Fibroblast of upper back skin (primary cell): ENCODE measurements around the gene SLC15A4.
"Not testable (repeated sequence)": the region's sequence is repeated elsewhere in the genome, so short reads cannot be mapped to it uniquely, and the experiment has no call there.

ENCODE experiments used
- DNase-seq: peaks from one replicate; pipeline ENCODE4 v3.0.0-alpha.2; 2013

Gene SLC15A4

DNA sequence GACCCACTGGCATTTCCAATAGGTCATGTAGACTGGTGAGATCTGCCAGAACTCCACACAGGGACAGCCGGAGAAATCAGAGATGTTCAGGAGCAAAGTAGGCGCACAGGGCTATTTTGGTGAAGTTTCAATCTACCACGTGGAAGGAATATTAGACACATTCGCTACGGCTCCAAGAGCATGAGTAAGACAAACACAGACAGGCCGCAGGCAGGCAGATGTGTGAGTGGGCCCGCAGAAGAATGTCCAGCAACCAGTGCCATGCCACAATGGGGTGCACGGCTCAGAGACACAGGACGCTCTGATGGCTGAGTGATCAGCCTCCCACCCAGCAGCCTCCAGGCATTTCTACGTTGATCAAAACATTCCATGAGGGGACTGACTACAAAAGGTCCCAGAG lies 10.4 kb downstream of the SLC15A4 start:
- DNase-seq = no peak

- no peak for DNase-seq
These were observed 12.0 kb downstream of the SLC15A4 start for GRCh38 chr12:128811806-128812205.

GRCh38 chr12:128810182-128811127 lies 13.3 kb downstream of the SLC15A4 start:
- DNase-seq = peak; percentile 22

- no peak for DNase-seq
These were observed 15.1 kb downstream of the SLC15A4 start for GRCh38 chr12:128808651-128809050.

DNA sequence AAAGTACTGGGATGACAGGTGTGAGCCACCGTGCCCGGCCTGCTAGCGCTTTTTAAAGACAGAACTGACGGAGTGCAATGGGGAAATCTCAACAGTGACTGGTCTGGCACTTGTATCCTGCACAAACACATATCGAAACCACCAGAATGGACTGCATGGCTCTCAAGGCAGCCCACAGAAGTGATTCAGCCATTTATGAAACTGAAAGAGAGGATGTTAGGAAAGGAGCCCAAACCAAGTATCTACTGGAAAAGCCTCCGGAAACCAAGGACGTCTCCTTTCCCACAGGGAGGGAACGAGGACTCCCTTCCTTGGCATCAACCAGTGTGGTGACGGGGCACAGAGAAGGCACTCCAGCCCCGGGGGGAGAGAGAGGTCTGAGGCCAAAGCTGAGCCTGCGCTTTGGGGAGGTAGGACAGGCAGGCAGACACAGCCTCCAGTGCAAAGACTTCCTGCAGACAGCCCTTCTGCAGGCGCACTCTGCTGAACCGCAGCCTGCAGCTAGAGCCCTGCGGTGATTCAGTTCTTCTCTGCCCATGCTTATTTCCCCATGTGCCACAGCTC lies 16.5 kb downstream of the SLC15A4 start:
- DNase-seq = no peak

DNA sequence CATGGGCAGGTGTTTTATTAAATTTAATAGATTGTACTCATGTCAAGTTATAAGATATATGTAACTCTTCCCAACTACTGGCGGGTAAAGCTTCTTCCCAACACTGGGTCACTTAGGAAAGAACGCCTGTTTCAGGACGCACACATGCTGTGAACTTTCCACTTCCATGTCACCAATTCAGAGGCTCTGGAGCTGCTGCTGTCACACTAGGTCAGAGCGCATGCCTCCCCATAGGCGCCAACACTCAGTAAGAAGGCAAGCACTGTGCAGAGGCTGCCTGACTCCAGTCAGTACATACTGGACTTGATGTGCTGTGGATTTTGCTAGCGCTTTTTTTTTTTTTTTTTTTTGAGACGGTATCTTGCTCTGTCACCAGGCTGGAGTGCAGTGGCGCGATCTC lies 17.2 kb downstream of the SLC15A4 start:
- no peak for DNase-seq

DNA sequence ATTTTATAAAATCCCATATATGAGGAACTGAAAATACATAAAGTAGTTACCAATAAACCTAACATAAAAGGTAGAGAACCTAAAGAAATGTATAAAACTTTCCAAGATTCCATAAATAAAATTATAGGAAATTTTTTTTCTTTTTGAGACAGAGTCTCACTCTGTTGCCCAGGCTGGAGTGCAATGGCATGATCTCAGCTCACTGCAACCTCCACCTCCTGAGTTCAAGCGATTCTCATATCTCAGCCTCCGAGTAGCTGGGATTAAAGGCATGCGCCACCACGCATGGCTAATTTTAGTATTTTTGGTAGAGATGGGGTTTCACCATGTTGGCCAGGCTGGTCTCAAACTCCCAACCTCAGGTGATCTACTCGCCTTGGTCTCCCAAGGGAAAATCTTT lies 18.4 kb downstream of the SLC15A4 start:
- not testable (repeated sequence) for DNase-seq

GRCh38 chr12:128804762-128805161 lies 19.0 kb downstream of the SLC15A4 start:
- DNase-seq = no peak

DNA sequence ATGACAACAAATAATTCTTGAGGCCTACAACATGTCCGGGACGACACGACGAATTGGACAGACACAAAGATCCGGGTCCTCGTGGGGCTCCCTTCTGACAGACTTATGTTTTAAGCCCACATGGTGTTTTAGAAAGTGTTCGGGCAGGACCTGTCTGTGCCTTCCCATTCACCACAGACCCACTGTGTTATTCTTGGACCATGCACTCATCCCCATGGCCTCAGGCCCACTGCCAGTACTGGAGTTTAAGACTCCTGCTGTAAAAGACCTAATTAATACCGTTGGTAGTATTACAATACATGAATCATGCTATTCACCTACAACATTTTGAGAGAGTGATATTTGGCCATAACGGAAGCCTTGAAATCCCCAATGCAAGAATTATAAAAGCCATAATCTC lies 20.0 kb downstream of the SLC15A4 start:
- no peak for DNase-seq

DNA sequence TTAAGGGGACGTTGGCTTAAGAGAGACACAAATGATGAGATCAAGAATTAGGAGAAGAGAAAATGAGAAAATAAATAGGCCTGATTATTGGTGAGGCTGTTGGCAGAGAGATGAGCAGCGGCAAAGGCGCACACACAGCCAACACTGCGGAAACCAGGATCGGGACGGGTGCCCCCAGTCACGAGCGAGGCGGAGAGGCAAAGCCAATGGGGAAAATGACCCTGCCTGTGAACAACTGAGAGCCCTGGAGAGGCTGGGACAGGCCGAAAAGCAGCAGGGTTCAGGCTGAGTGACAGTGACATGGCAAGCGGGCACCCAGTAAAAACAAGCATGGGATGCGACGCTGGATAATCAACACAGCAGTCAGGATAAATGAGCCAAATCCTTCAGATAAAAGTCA lies 21.0 kb downstream of the SLC15A4 start:
- no peak for DNase-seq

GRCh38 chr12:128801879-128802391 lies 21.8 kb downstream of the SLC15A4 start:
- DNase-seq = peak; percentile 58

- no peak for DNase-seq
These were observed 23.2 kb downstream of the SLC15A4 start for GRCh38 chr12:128800606-128801005.

DNA sequence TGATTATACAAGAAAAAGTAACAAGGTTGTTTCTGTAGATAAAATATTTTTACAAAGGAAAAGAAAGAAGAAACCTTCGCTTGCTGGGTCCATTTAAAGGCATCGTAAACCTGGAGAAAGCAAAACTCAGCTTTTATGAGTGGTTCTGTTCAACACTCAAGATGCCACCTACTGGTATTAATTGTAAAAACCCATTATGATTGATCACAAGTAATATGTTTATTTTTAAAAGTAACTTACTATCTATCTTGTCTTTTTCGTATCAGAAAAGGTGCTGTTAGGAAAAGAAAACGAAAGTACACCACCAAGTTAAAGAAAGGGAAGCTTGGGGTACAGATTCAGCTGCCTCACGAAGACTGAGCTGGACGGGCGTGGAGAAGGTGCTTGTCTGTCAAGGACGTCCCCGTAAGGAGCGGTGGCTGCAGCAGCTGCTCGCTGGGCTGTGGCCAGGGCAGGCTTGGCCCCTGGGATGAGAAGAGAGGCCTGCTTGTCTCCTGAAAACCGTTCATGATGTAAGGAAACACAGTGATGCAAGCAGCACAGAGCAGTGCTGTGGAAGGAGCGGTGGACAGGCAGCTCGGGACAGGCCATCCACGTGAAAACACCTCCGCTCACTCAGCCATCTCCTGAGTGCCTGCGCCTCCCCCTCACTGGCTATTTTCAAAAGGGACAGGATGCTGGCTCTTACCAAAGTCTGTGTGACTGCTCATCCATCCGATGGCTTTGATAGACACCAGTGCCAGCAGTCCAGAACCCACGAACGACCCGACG lies 25.0 kb downstream of the SLC15A4 start:
- DNase-seq = no peak

DNA sequence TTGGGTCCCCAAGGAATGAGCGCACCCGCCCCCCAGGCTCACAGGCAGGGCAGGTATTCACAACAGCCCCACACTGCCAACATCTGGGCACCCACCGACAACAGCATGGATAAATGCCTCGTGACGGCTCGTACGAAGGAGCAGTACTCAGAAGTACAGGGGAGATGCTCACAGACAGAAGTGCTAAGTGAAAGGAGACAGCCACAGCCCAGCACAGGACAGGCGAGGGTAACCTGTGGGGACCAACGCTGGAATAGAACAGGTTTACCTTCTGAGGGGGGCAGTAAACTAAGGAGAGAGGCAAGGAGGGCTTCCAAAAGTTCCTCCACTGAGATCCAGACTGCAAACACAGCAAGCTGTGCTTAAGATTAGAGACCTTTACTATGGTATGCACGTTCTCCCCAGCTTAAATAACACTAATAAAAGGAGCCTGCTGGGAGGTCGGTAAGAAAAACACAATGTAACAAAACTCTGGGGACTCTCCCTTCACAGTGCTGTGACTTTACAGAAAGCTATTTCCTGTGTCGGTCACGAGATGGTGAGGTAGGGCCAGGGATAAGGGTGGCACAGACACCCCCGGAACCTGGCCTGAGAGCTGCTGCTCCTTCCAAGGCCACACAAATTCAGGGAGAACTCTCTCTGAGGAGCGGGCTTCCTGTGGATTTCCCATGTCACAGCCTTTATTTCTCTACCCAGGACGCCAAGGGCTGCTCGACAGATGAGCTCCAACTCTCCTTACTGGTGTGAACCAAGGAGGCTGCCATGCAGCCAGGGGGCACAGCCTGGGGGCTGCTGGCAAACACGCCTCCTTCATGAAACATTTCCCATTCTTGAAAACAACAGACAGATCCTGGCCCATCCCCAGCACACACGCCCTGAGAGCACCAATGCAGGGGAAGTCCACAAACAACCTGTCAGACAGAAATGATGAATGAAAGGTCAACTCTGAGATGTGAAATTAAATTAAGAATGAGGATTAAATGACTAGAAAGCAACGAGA lies 26.3 kb downstream of the SLC15A4 start:
- DNase-seq = no peak

DNA sequence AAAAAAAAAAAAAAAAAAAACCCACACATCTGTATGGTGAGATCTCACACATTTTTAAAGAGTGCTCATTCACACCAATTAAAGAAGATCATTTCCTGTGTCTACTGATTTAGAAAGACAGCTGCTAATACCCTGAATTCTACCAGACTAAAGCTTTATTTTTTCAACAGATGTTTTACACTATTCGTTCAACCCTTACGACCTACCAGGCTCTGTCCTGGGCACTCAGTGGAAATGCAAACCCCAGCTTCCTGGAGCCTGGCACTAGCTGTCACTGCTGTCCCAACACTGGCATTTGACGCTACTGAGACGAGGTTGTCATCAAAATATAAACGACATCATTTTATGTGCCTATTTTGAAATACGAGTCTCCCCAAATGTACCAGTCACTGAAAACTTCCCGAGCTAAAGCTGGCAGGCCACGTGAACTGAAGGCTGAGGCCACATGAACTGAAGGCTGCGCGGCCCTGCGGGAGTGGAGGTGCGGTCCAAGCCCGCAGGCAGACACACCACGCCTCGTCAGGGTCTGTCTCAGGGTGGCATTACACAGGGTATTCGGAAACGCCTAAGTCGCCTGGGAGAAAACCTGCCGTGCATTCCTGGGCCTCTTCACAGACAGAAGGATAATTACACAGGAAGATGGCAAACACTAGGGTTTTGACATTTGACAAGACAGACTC lies 27.2 kb downstream of the SLC15A4 start:
- no peak for DNase-seq

DNA sequence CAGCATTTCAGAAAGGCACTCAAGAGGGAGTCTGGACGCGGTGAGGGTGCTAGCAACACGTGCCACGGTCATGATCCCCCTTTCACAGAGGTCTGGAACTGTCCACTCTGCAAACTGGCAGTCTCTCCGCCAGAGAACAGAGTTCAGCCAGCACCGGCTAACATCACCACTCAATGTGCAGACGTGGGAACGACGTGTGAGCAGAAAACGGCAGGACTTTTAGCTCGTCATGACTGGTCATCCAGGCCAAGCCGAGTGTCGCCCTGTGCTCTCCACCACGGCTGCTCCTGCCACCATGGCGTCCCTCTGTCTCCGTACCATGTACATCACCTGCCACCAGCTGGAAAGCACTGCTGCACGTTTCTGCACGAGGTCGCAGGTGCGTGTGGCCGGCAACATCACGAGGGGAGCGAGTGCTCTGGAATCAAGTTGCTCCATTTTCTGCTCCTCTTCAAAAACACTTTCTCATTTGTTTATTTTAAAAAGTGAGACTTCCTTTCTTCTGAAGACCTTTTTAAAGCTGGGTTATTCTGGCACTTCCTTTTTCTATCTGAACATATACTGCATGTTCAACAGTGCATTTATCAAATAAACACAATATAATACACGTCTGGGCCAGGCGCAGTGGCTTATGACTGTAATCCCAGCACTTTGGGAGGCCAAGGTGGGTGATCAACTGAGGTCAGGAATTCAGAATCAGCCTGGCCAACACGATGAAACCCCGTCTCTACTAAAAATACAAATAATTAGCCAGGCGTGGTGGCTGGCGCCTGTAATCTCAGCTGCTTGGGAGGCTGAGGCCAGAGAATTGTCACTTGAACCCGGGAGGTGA lies 28.0 kb downstream of the SLC15A4 start:
- no peak for DNase-seq

GRCh38 chr12:128794661-128795529 lies 28.9 kb downstream of the SLC15A4 start:
- DNase-seq = no peak

- DNase-seq = no peak
These were observed 30.1 kb downstream of the SLC15A4 start for GRCh38 chr12:128793701-128794100.

GRCh38 chr12:128792881-128793280 lies 30.9 kb downstream of the SLC15A4 start:
- no peak for DNase-seq

- DNase-seq = no peak
These were observed 31.4 kb downstream of the SLC15A4 start for GRCh38 chr12:128792398-128792797.
